ENCODE data around the gene CACNG3. TPM values are rescaled to one million over a fixed set of nuclear protein-coding genes. Genes with fewer than 3 reads are reported as not detected.
"Not testable (repeated sequence)": the region's sequence is repeated elsewhere in the genome, so short reads cannot be mapped to it uniquely, and the experiment has no call there.

Gene CACNG3
- total RNA-seq, 1 experiment from 2014 or later: 0.02 TPM

DNA sequence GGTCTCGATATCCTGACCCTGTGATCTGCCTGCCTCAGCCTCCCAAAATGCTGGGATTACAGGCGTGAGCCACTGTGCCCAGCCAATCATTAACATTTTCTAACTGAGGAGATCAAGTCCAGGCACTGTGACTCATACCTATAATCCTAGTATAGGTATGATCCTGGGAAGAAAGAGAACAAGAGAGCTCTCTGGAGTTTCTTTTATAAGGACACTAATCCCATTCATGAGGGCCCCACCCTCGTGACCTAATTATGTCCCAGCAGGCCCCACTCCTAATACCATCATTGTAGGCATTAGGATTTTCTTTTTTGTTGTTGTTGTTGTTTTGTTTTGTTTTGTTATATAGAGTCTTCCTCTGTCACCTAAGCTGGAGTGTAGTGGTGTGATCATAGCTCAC is 80.4 kb downstream of the CACNG3 start:
- no peak for DNase-seq
- H3K4me3 ChIP-seq: no peak overlapping the region
- no peaks in the 10 kb centered on the region for H3K4me1 ChIP-seq
- no peak overlapping the region for H3K27ac ChIP-seq
- no peaks in the 10 kb centered on the region for H3K9me3 ChIP-seq (replicated peaks)
- H3K36me3 ChIP-seq: no peaks in the 10 kb centered on the region
- no peaks in the 10 kb centered on the region for H3K27me3 ChIP-seq

GRCh38 chr16:24337013-24337412 is 80.9 kb downstream of the CACNG3 start:
- no peaks in the 10 kb centered on the region for H3K9me3 ChIP-seq (replicated peaks)
- no peaks in the 10 kb centered on the region for H3K4me1 ChIP-seq
- H3K27ac ChIP-seq: no peak overlapping the region
- no peaks in the 10 kb centered on the region for H3K36me3 ChIP-seq
- no peak for DNase-seq
- no peak overlapping the region for H3K4me3 ChIP-seq
- no peaks in the 10 kb centered on the region for H3K27me3 ChIP-seq

DNA sequence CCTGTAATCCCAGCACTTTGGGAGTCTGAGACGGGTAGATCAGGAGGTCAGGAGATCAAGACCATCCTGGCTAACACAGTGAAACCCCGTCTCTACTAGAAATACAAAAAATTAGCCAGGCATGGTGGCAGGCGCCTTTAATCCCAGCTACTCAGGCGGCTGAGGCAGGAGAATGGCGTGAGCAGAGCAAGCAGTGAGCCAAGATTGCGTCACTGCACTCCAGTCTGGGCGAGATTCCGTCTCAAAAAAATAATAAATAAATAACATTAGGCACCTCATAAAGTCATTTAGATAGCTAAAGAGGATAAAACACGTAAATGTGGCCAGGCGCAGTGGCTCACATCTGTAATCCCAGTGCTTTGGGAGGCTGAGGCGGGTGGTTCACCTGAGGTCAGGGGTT is 87.7 kb downstream of the CACNG3 start:
- H3K4me1 ChIP-seq; DNase-seq; H3K36me3 ChIP-seq; H3K27me3 ChIP-seq; H3K9me3 ChIP-seq (replicated peaks); H3K4me3 ChIP-seq; H3K27ac ChIP-seq: not testable (repeated sequence)

- H3K36me3 ChIP-seq: no peaks in the 10 kb centered on the region
- H3K9me3 ChIP-seq (replicated peaks): no peaks in the 10 kb centered on the region
- H3K27ac ChIP-seq: no peak overlapping the region
- no peaks in the 10 kb centered on the region for H3K4me1 ChIP-seq
- no peak for DNase-seq
- no peak overlapping the region for H3K4me3 ChIP-seq
- H3K27me3 ChIP-seq: peaks cover 4% of the 10 kb centered on the region; the same call in 1 of the 2 replicates
Observed at GRCh38 chr16:24344784-24345183, 88.6 kb downstream of the CACNG3 start.

DNA sequence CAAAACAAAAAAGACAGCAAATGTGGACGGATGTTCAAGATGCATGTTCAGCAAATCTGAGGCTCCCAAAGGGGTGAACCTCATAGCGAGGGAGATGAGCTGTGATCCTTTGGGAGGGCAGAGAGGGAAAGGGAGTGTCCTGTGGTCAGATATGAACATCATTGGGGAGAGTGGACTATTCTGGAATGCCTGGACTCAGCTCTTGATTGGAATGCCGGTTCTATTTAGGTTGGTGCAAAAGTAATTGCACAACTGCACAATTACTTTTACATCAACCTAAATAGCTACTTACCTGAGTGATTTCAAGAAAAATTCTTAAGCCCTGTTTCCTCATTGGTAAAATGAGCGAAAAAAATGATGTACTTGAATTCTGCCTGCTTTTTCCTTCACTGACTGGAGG is 89.6 kb downstream of the CACNG3 start:
- no peak for DNase-seq
- H3K4me1 ChIP-seq: no peaks in the 10 kb centered on the region
- no peak overlapping the region for H3K4me3 ChIP-seq
- H3K27ac ChIP-seq: no peak overlapping the region
- H3K36me3 ChIP-seq: no peaks in the 10 kb centered on the region
- H3K9me3 ChIP-seq (replicated peaks): no peaks in the 10 kb centered on the region
- peaks cover 4% of the 10 kb centered on the region; the same call in 1 of the 2 replicates for H3K27me3 ChIP-seq

GRCh38 chr16:24346734-24347133 is 90.6 kb downstream of the CACNG3 start:
- no peak overlapping the region for H3K4me3 ChIP-seq
- H3K36me3 ChIP-seq: no peaks in the 10 kb centered on the region
- H3K9me3 ChIP-seq (replicated peaks): no peaks in the 10 kb centered on the region
- peaks cover 4% of the 10 kb centered on the region; the same call in 1 of the 2 replicates for H3K27me3 ChIP-seq
- no peak for DNase-seq
- no peaks in the 10 kb centered on the region for H3K4me1 ChIP-seq
- H3K27ac ChIP-seq: no peak overlapping the region

DNA sequence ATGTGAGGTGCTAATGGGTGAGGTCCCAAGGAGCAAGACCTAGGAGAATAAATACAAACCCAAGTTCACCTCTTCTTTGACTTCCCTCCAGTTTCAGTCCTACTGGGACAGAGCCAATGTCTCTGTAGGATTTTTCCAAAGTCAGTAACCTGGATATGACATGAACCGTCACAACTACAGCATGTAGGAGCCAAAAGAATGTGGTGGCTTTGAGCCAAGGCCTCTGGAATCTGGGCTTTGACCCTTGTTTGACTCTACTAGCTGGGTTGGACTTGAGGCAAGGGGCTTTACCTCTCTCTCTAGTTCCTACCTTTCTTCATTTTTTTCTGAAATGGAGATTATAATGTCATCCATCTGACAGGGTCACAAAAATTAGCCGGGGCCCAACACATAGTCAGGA is 91.4 kb downstream of the CACNG3 start:
- Histone ChIP-seq H3K36me3 (no peaks in the 10 kb centered on the region), H3K27me3 (peaks cover 4% of the 10 kb centered on the region; the same call in 1 of the 2 replicates), H3K4me3 (no peak overlapping the region), H3K27ac (no peak overlapping the region), H3K4me1 (no peaks in the 10 kb centered on the region), H3K9me3 (replicated peaks) (no peaks in the 10 kb centered on the region)
- no peak for DNase-seq

DNA sequence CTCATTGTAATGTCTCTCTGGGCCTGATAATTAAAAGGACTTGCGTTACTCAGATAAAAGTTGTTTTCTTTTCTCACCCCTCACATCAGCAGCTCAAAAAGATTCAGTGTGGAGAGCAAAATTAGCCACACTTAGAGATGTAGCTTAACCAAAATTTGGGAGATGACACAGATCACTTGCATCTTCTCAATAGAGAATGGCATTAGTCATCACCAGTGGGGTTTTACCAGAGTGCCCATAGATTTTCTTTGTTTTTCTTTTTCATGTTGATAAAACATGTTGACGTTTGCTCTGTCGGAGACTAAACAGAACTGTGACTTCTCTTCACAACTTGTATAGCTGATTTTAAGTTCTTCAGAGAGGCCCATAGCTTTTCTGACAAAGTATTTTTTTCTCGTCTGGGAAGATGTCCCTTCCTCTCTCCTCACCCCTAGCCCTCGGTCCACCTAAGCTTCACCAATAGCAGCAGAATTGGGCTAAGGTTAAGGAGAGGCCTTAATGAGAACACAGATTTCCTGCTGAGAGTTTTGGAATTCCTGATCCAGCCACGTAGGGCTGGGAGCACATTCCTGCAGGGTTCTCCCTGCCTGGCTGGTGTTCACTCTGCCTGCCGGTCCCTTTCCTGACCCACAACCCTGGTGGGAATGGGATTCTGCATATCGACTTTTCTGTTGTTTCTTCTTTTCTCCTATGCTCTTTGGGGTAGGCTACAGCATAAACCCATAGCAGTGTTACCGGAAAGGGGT is 92.6 kb downstream of the CACNG3 start:
- H3K4me1 ChIP-seq: no peaks in the 10 kb centered on the region
- no peak overlapping the region for H3K4me3 ChIP-seq
- no peak for DNase-seq
- H3K9me3 ChIP-seq (replicated peaks): no peaks in the 10 kb centered on the region
- no peak overlapping the region for H3K27ac ChIP-seq
- no peaks in the 10 kb centered on the region for H3K36me3 ChIP-seq
- H3K27me3 ChIP-seq: peaks cover 4% of the 10 kb centered on the region; the same call in 1 of the 2 replicates

DNA sequence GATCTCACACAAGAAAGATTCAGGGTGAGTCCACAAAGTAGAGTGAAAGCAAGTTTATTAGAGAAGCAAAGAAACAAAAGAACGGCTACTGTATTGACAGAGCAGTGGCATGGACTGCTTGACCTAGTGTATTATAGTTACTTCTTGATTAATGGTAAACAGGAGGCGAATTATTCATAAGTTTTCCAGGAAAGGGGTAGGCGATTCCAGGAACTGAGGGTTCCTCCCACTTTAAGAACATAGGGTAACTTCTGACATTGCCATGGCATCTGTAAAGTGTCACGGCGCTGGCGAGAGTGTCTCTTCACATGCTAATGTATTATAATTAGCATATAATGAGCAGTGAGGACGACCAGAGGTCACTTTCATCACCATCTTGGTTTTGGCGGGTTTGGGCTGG is 93.2 kb downstream of the CACNG3 start:
- H3K36me3 ChIP-seq: no peaks in the 10 kb centered on the region
- H3K27ac ChIP-seq: no peak overlapping the region
- DNase-seq: no peak
- H3K4me1 ChIP-seq: no peaks in the 10 kb centered on the region
- no peak overlapping the region for H3K4me3 ChIP-seq
- peaks cover 4% of the 10 kb centered on the region; the same call in 1 of the 2 replicates for H3K27me3 ChIP-seq
- H3K9me3 ChIP-seq (replicated peaks): no peaks in the 10 kb centered on the region

DNA sequence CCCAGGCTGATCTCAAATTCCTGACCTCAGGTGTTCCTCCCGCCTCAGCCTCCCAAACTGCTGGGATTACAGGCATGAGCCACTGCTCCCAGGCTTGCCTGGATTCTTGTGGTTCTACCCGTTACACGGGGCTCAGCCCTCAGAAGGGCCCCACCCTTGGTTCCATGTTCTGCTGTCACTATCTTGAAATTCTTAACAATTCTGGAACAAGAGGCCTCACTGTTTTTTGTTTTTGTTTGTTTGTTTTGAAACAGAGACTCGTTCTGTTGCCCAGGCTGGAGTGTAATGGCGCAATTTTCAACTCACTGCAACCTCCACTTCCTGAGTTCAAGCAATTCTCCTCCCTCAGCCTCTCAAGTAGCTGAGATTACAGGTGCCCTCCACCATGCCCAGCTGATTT is 96.6 kb downstream of the CACNG3 start:
- no peak overlapping the region for H3K4me3 ChIP-seq
- H3K36me3 ChIP-seq: no peaks in the 10 kb centered on the region
- no peak overlapping the region for H3K27ac ChIP-seq
- H3K27me3 ChIP-seq: no peaks in the 10 kb centered on the region
- no peaks in the 10 kb centered on the region for H3K9me3 ChIP-seq (replicated peaks)
- H3K4me1 ChIP-seq: no peaks in the 10 kb centered on the region
- DNase-seq: no peak

DNA sequence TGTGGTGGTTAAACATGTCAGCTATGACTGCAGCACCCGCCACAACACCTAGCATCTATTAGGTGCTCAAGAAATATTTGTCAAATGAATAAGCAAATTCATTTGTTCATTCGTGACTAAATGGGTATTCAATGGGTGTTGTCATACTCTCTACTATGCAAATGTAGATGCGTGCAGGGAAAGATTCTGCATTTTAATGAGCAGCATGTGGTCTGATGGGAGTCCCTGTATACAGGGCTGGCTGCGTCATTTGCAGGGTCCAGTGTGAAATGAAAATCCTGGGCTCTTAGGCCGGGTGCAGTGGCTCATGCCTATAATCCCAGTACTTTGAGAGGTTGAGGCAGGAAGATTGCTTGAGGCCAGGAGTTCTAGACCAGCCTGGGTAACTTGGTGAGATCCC is 97.5 kb downstream of the CACNG3 start:
- no peaks in the 10 kb centered on the region for H3K36me3 ChIP-seq
- no peak overlapping the region for H3K4me3 ChIP-seq
- no peaks in the 10 kb centered on the region for H3K9me3 ChIP-seq (replicated peaks)
- no peaks in the 10 kb centered on the region for H3K27me3 ChIP-seq
- H3K4me1 ChIP-seq: no peaks in the 10 kb centered on the region
- H3K27ac ChIP-seq: no peak overlapping the region
- no peak for DNase-seq

GRCh38 chr16:24357511-24357910 is 101.4 kb downstream of the CACNG3 start:
- Histone ChIP-seq H3K36me3 (no peaks in the 10 kb centered on the region), H3K27me3 (no peaks in the 10 kb centered on the region), H3K4me1 (no peaks in the 10 kb centered on the region), H3K4me3 (no peak overlapping the region), H3K9me3 (replicated peaks) (no peaks in the 10 kb centered on the region), H3K27ac (no peak overlapping the region)
- no peak for DNase-seq

DNA sequence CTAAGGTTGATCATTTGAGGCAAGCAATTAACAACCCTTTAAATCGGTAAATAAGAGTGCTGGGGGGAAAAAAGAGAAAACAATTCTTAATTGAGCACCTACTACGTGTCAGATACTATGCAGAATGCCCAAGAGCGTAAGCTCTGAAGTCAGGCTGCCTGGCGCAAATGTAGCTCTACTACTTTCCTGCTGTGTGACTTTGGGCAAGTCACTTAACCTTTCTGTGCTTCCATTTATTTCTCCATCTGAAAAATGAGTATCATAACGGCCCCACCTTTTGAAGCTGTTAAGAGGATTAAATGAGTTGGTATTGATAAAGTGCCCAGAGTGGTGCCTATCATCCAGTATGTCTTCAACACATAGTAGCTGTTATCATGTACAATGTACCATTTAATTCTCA is 102.0 kb downstream of the CACNG3 start:
- Histone ChIP-seq H3K9me3 (replicated peaks) (no peaks in the 10 kb centered on the region), H3K27ac (no peak overlapping the region), H3K4me1 (no peaks in the 10 kb centered on the region), H3K4me3 (no peak overlapping the region), H3K27me3 (no peaks in the 10 kb centered on the region), H3K36me3 (no peaks in the 10 kb centered on the region)
- DNase-seq: no peak

- Histone ChIP-seq H3K27ac (no peak overlapping the region), H3K36me3 (no peaks in the 10 kb centered on the region), H3K27me3 (no peaks in the 10 kb centered on the region), H3K9me3 (replicated peaks) (no peaks in the 10 kb centered on the region), H3K4me3 (no peak overlapping the region), H3K4me1 (no peaks in the 10 kb centered on the region)
- no peak for DNase-seq
Observed at GRCh38 chr16:24359490-24359889, 103.4 kb downstream of the CACNG3 start.

- Histone ChIP-seq H3K4me1 (no peaks in the 10 kb centered on the region), H3K27ac (no peak overlapping the region), H3K27me3 (no peaks in the 10 kb centered on the region), H3K36me3 (no peaks in the 10 kb centered on the region), H3K9me3 (replicated peaks) (no peaks in the 10 kb centered on the region), H3K4me3 (no peak overlapping the region)
- DNase-seq: no peak
Observed at GRCh38 chr16:24360936-24361335, 104.8 kb downstream of the CACNG3 start.

- Histone ChIP-seq H3K9me3 (replicated peaks) (no peaks in the 10 kb centered on the region), H3K36me3 (no peaks in the 10 kb centered on the region), H3K27ac (no peak overlapping the region), H3K4me1 (no peaks in the 10 kb centered on the region), H3K27me3 (no peaks in the 10 kb centered on the region), H3K4me3 (no peak overlapping the region)
- DNase-seq: no peak
Observed at GRCh38 chr16:24364596-24364995, 108.5 kb downstream of the CACNG3 start.

Data from SJCRH30 (cell line).